Dermis microvascular lymphatic vessel endothelial cell (primary cell): ENCODE measurements around the gene NKX1-1. TPM values are rescaled to one million over a fixed set of nuclear protein-coding genes. Genes with fewer than 3 reads are reported as not detected.
"Not testable (repeated sequence)": the region's sequence is repeated elsewhere in the genome, so short reads cannot be mapped to it uniquely, and the experiment has no call there.

ENCODE experiments used
- DNase-seq, 2 donors: peaks; one replicate each; pipeline versions ENCODE4 v3.0.0 to v3.0.0-alpha.2; 2010; ENCODE audit warnings: low read depth in 2 of 2
- total RNA-seq: library from RNA; depleted of rRNA; stranded (reverse); fragments of >200 nt; gene quantifications from 2 replicates; pipeline ENCODE4 v1.2.1, GENCODE V29; 2014

NKX1-1 gene
- total RNA-seq, 1 donor from 2014 or later = not detected

GRCh38 chr4:1375051-1375721 lies 31.1 kb downstream of the NKX1-1 start:
- no peak for DNase-seq

- no peak for DNase-seq
Observed at GRCh38 chr4:1374706-1375045, 31.6 kb downstream of the NKX1-1 start.

- DNase-seq = no peak
Observed at GRCh38 chr4:1373892-1374705, 32.1 kb downstream of the NKX1-1 start.

GRCh38 chr4:1372576-1372975 lies 33.7 kb downstream of the NKX1-1 start:
- not testable (repeated sequence) for DNase-seq

GRCh38 chr4:1371176-1372165 lies 34.8 kb downstream of the NKX1-1 start:
- DNase-seq = no peak

GRCh38 chr4:1370321-1371124 lies 35.7 kb downstream of the NKX1-1 start:
- no peak for DNase-seq

- no peak for DNase-seq
Observed at GRCh38 chr4:1369479-1370079, 36.7 kb downstream of the NKX1-1 start.

- no peak for DNase-seq
Observed at GRCh38 chr4:1369091-1369450, 37.2 kb downstream of the NKX1-1 start.

- DNase-seq = no peak
Observed at GRCh38 chr4:1368421-1369090, 37.7 kb downstream of the NKX1-1 start.

- no peak for DNase-seq
Observed at GRCh38 chr4:1367936-1368289, 38.3 kb downstream of the NKX1-1 start.

- no peak for DNase-seq
Observed at GRCh38 chr4:1367230-1367935, 38.9 kb downstream of the NKX1-1 start.

GRCh38 chr4:1366371-1367229 lies 39.6 kb downstream of the NKX1-1 start:
- no peak for DNase-seq

- DNase-seq = no peak
Observed at GRCh38 chr4:1365271-1366178, 40.7 kb downstream of the NKX1-1 start.

- DNase-seq = no peak
Observed at GRCh38 chr4:1364748-1365147, 41.5 kb downstream of the NKX1-1 start.

GRCh38 chr4:1364217-1364616 lies 42.0 kb downstream of the NKX1-1 start:
- no peak for DNase-seq

GRCh38 chr4:1363513-1363912 lies 42.7 kb downstream of the NKX1-1 start:
- no peak for DNase-seq

GRCh38 chr4:1362521-1362920 lies 43.7 kb downstream of the NKX1-1 start:
- no peak for DNase-seq

- no peak for DNase-seq
Observed at GRCh38 chr4:1362046-1362445, 44.2 kb downstream of the NKX1-1 start.
